HG03575 (cell line): Measurements from ENCODE around the gene PLD5.
"Not testable (repeated sequence)": the region's sequence is repeated elsewhere in the genome, so short reads cannot be mapped to it uniquely, and the experiment has no call there.

Experiments used
- ATAC-seq: cut with Tn5 transposase; IDR thresholded peaks from one replicate; pipeline ENCODE4 v1.9.1; 2021; ENCODE audit not compliant: unreplicated experiment, insufficient number of reproducible peaks, low FRiP score; ENCODE audit errors: extremely low read depth

Gene PLD5

GRCh38 chr1:242430956-242431355 is 93.5 kb downstream of the PLD5 start:
- ATAC-seq: no peak

- ATAC-seq: no peak
These were observed 95.9 kb downstream of the PLD5 start for GRCh38 chr1:242428399-242429190.

GRCh38 chr1:242427519-242427918 is 97.0 kb downstream of the PLD5 start:
- no peak for ATAC-seq

GRCh38 chr1:242426271-242426905 is 98.1 kb downstream of the PLD5 start:
- ATAC-seq: no peak

GRCh38 chr1:242425232-242425631 is 99.3 kb downstream of the PLD5 start:
- ATAC-seq: peak; percentile 77

GRCh38 chr1:242416657-242417056 is 107.8 kb downstream of the PLD5 start:
- ATAC-seq: no peak

- ATAC-seq: no peak
These were observed 111.6 kb downstream of the PLD5 start for GRCh38 chr1:242412921-242413320.

GRCh38 chr1:242411901-242412300 is 112.6 kb downstream of the PLD5 start:
- no peak for ATAC-seq

- ATAC-seq: no peak
These were observed 118.5 kb downstream of the PLD5 start for GRCh38 chr1:242405947-242406346.

- ATAC-seq: no peak
These were observed 120.2 kb downstream of the PLD5 start for GRCh38 chr1:242404296-242404695.

GRCh38 chr1:242402956-242403355 is 121.5 kb downstream of the PLD5 start:
- no peak for ATAC-seq

GRCh38 chr1:242401937-242402336 is 122.6 kb downstream of the PLD5 start:
- ATAC-seq: no peak

- ATAC-seq: no peak
These were observed 126.1 kb downstream of the PLD5 start for GRCh38 chr1:242398351-242398750.

- ATAC-seq: no peak
These were observed 132.6 kb downstream of the PLD5 start for GRCh38 chr1:242391896-242392295.

GRCh38 chr1:242376121-242376520 is 148.4 kb downstream of the PLD5 start:
- not testable (repeated sequence) for ATAC-seq

- not testable (repeated sequence) for ATAC-seq
These were observed 174.1 kb downstream of the PLD5 start for GRCh38 chr1:242350446-242350845.

GRCh38 chr1:242349636-242350035 is 174.9 kb downstream of the PLD5 start:
- no peak for ATAC-seq

- ATAC-seq: not testable (repeated sequence)
These were observed 193.6 kb downstream of the PLD5 start for GRCh38 chr1:242330865-242331264.

GRCh38 chr1:242327381-242327780 is 197.1 kb downstream of the PLD5 start:
- ATAC-seq: not testable (repeated sequence)

- not testable (repeated sequence) for ATAC-seq
These were observed 202.5 kb downstream of the PLD5 start for GRCh38 chr1:242321981-242322380.
